Activated CD4-positive, alpha-beta T cell treated with anti-CD3 and anti-CD28 coated beads, Interleukin-2, Interleukin-4, amounts not matched to agents 100 ng/mL and 50 ng/mL, durations not matched to agents 16 hours and 8 hours (primary cell): ENCODE data around the gene EFHC1.
"Not testable (repeated sequence)": the region's sequence is repeated elsewhere in the genome, so short reads cannot be mapped to it uniquely, and the experiment has no call there.

Experiments used
- DNase-seq: peaks from one replicate; pipeline ENCODE4 v3.0.0-alpha.2; 2020; ENCODE audit warnings: low spot score

The EFHC1 gene, protein sequence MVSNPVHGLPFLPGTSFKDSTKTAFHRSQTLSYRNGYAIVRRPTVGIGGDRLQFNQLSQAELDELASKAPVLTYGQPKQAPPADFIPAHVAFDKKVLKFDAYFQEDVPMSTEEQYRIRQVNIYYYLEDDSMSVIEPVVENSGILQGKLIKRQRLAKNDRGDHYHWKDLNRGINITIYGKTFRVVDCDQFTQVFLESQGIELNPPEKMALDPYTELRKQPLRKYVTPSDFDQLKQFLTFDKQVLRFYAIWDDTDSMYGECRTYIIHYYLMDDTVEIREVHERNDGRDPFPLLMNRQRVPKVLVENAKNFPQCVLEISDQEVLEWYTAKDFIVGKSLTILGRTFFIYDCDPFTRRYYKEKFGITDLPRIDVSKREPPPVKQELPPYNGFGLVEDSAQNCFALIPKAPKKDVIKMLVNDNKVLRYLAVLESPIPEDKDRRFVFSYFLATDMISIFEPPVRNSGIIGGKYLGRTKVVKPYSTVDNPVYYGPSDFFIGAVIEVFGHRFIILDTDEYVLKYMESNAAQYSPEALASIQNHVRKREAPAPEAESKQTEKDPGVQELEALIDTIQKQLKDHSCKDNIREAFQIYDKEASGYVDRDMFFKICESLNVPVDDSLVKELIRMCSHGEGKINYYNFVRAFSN

DNA sequence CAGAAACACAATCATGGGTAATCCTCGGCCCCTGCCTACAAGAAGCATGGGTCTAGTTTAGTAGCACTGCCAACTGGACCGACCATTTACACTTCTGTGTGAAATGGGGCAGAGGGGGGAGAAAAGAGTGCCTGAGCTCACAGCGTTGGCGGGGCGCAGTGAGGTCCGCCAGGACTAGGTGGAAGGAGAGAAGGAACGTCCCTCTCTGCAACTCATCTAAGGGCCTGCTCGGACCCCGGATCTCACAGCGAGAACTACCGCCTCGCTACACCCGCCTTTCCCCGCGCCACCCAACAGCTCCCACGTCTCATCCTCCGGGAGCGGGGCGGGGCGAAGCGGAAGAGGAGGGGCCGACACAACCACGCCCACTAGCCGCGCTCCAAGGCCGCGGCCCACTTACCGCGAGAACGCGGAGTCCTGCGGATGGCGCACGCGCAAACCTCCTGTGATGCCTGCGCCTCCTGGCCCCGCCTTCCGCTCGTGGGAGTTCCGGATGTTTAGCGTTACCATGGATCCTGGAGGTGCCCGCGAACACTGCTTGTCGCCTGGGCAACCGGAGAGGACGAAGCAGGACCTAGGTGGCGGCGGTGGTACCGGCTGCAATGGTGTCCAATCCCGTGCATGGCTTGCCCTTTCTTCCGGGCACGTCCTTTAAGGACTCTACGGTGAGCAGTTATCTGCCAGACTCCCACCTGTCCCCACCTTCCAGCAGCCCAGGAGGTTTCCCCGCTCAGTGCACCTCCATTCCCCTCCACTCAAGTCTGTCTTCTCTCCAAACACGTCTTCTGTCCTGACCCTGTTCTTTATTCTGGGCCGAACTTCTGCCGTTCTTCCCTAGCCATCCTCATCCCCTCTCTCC lies at the start of gene EFHC1:
EFHC1 (plus strand) TSS at position 534 of the 859 bp plus-strand sequence; CDS start at position 603, 69 bp downstream.
- DNase-seq, result peak; percentile 98

DNA sequence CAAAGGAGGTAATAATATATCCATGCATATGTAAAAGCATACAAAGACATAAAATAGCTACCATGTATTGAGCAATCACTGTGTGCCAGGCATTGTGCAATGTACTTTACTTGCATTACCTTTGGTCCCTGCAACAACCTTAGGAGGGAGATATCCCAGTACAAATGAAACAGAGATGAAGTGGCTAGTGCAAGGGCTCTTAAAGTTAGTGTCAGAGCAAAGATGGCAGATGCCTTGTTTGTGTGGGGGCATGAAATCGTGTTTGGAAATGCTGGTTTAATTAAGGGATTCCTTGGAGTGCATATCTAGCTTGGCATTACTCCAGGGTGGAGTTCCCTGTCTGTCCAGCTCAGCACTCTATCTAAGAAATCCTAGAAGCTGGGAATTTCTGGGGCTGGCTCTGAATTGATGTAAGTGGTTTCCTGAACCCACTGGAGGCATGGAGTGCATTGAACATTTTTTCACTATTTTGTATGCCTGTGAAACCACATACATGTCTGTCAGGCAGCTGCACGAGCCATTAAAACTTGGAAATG lies 48.4 kb upstream of the EFHC1 start:
- DNase-seq, result no peak

- no peak for DNase-seq
Observed at GRCh38 chr6:52373151-52373690, 46.9 kb upstream of the EFHC1 start.

GRCh38 chr6:52374247-52374646 lies 45.9 kb upstream of the EFHC1 start:
- DNase-seq, result no peak

- DNase-seq, result no peak
Observed at GRCh38 chr6:52375780-52376556, 44.2 kb upstream of the EFHC1 start.

- no peak for DNase-seq
Observed at GRCh38 chr6:52376763-52377162, 43.4 kb upstream of the EFHC1 start.

DNA sequence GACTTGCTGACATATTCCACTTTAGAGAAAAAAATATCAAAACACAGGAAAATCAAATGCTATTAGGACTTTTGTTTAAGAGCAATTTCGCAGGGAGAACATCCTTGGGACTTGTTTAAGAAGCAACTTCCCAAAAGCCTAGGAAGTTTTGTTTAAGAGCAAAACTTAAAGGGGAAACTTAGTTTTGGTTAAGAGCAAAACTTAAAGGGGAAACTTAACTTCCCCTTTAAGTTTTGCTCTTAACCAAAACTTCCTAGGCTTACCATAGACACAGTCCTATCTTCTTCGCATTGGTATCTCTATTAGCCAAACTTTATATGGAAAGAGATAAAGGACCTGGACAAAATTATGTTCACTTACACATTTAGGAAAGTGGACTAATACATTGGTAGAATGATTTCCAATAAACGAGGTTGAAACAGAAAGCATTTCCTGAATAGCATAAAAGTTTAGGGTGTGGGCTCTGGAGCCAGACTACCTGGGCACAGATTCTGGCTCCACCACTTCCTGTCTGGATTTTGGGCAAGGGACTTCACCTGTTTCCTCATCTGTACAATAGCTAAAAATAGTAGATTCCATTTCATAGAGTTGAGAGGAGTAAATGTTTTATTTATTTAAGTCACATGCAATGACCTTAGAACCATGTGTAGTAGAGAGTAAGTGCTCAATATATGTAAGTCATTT lies 42.5 kb upstream of the EFHC1 start:
- DNase-seq, result no peak

DNA sequence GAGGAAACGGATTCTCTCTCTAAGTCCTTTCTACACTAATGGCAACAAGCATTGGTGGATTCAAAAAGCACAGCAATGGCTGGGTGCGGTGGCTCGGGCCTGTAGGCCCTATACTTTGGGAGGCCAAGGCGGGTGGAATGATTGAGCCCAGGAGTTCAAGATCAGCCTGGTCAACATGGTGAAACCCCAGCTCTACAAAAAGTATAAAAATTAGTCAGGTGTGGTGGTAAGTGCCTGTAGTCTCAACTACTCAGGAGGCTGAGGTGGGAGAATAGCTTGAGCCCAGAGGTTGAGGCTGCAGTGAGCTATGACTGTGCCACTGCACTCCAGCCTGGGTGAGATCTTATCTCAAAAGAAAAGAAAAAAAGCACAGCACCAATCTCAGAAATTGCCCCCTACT lies 38.9 kb upstream of the EFHC1 start:
- DNase-seq, result peak; percentile 58

GRCh38 chr6:52384145-52384766 lies 35.9 kb upstream of the EFHC1 start:
- no peak for DNase-seq

- no peak for DNase-seq
Observed at GRCh38 chr6:52385074-52385473, 35.1 kb upstream of the EFHC1 start.

- DNase-seq, result not testable (repeated sequence)
Observed at GRCh38 chr6:52388119-52388518, 32.0 kb upstream of the EFHC1 start.

DNA sequence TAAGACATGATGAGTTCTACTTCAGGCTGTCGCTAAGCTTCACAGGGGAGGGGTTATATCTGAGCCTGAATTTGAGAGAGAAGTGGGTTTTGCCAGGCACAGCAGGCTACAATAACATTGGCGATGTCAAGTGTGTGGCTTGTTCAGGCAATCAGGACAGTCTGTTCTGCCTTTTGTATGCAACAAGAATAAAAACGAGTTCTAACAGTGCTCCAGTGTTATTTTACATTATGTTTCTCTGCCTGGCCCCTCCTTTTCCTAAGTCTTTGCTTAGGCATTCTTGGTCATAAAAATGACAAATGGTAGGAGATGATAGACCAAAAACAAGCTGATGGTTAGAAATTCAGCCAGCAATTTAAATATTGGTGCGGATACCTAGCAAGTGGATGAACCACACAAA lies 31.4 kb upstream of the EFHC1 start:
- DNase-seq, result no peak

DNA sequence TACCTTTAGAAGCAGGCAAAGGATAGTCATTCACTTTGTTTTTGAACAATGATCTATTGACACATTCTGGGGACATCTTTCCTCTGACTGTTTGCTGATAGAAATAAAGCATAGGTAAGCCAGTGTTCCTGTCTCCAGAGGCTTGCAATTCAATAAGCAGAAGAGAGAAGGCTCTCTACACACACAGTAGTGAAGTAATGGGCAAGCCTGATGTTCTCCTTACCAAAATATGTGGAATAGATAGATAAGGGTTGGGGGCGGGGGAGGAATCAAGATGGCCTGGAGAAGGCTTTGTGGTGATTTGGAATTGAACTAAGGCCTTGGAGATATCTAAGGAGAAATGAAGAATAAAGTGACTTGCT lies 30.9 kb upstream of the EFHC1 start:
- peak; percentile 31 for DNase-seq

GRCh38 chr6:52389626-52390360 lies 30.3 kb upstream of the EFHC1 start:
- DNase-seq, result peak; percentile 85

GRCh38 chr6:52390361-52390727 lies 29.8 kb upstream of the EFHC1 start:
- DNase-seq, result peak; percentile 82

DNA sequence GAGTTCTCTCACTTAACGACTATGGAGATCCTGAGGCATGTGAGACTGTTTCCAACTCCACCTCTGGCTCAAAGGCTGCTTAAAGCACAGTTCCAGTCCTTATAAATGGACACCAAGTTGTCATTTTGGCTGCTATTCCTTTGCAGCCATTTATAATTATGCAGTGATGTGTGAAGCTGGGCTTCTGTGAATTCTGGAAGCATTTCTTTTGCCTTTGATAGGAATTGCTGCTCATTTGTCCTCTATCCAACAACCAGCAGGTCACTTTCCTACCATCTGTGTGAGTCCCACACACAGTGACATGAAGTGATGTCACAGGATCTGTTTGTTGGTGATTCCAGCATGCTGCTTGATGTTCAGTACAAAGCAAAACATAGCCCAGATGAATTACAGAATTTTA lies 28.5 kb upstream of the EFHC1 start:
- DNase-seq, result no peak

- peak; percentile 67 for DNase-seq
Observed at GRCh38 chr6:52392944-52393343, 27.2 kb upstream of the EFHC1 start.

GRCh38 chr6:52393780-52394179 lies 26.4 kb upstream of the EFHC1 start:
- DNase-seq, result no peak

DNA sequence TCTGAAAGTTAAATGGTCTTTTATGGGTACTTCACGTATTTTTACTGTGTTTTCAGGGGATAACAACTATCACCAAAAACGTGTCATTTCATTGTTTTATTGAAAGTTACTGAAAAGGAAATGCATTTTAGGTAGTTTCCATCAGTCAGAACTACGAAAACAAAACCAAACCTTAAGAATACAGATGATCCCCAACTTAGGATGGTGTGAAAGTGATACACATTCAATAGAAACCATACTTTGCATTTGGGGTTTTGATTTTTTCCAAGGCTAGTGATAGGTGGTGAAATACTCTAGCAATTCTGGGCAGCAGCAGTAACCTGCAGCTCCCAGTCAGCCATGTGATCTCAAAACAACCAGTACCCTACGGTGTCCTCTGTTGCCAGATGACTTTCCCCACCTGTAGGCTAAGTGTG lies 25.9 kb upstream of the EFHC1 start:
- peak; percentile 63 for DNase-seq

DNA sequence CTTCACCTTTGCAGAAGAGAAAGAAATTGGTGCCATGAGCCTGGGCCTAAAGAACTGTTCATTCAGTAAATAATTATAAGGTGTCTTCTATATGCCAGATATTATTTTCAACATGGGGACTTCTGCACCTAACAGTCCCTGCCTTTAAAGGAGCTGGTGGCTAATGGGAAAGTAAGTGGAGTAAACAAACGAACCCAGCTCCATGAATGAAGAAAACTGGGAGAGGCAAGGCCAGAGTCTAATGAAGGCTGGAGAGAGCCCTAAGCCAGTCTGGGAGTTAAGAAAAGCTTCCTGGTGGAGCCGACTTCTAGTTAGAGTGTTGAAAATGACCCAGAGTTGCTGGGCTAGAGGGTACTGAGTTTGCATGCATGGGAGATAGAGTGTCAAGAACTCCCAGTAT lies 24.2 kb upstream of the EFHC1 start:
- no peak for DNase-seq
